ENCODE results near the gene EIF2S3.

EIF2S3 gene

DNA sequence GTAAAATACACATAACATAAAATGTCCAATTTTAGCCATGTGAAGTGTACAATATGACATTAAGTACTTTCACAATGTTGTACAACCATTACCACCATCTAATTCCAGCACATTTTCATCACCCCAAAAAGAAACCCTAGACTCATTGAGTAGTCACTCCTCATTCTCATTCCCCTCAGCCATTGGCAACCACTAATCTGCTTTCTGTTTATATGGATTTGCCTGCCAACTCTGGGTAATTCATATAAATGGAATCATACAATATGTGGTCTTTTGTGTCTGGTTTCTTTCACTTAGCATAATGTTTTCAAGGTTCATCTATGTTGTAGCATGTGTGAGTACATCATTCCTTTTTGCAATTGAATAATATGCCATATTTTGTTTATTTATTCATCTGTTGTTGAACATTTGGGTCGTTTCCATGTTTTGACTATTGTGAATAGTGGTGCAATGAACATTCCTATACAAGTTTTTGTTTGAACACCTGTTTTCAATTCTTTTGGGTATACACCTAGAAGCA is 43.0 kb downstream of the EIF2S3 start:
- no peak overlapping the region for H3K9ac ChIP-seq (ENCODE audit: low read length)
- no peak overlapping the region for H3K4me3 ChIP-seq (ENCODE audit: low read length)
- H3K23ac ChIP-seq (ENCODE audit: low read length), result no peak overlapping the region
- H3K36me3 ChIP-seq (ENCODE audit: control insufficient read depth, insufficient read depth, low read length), result no peaks in the 10 kb centered on the region
- DNase-seq, result no peak
- no peak overlapping the region for H4K8ac ChIP-seq (ENCODE audit: low read depth, low read length)
- no peak overlapping the region for H2AK5ac ChIP-seq (ENCODE audit: low read length)
- H3K4me1 ChIP-seq (ENCODE audit: control insufficient read depth, low read depth, low read length), result no peaks in the 10 kb centered on the region
- H3K79me2 ChIP-seq (ENCODE audit: control insufficient read depth, insufficient read depth, low read length), result no peaks in the 10 kb centered on the region
- H3K79me1 ChIP-seq (ENCODE audit: low read length), result no peaks in the 10 kb centered on the region
- no peak overlapping the region for H2BK120ac ChIP-seq (ENCODE audit: low read depth, low read length)
- H2BK5ac ChIP-seq (ENCODE audit: low read length), result no peak overlapping the region
- no peak overlapping the region for H3K56ac ChIP-seq (ENCODE audit: low read length)
- H3K27ac ChIP-seq (ENCODE audit: low read depth, low read length), result no peak overlapping the region
- H3K27me3 ChIP-seq (ENCODE audit: insufficient read depth, low read length, poor library complexity), result no peaks in the 10 kb centered on the region
- H3K4me2 ChIP-seq (ENCODE audit: low read length), result no peak overlapping the region
- H3K18ac ChIP-seq (ENCODE audit: low read length), result no peak overlapping the region
- WGBS (ENCODE audit: extremely low coverage, insufficient coverage, low lambda C conversion rate), result no CpG with 5 or more reads among the region's 1 CpG
- H3K4ac ChIP-seq (ENCODE audit: low read depth, low read length), result no peak overlapping the region
- H2BK15ac ChIP-seq (replicated peaks; ENCODE audit: low read depth), result no peak overlapping the region
- no peak overlapping the region for H4K5ac ChIP-seq (ENCODE audit: low read length)

GRCh38 chrX:24098932-24099331 is 44.2 kb downstream of the EIF2S3 start:
- no peak overlapping the region for H3K4ac ChIP-seq (ENCODE audit: low read depth, low read length)
- H3K4me2 ChIP-seq (ENCODE audit: low read length), result no peak overlapping the region
- H2BK120ac ChIP-seq (ENCODE audit: low read depth, low read length), result no peak overlapping the region
- no peak overlapping the region for H4K8ac ChIP-seq (ENCODE audit: low read depth, low read length)
- H3K79me1 ChIP-seq (ENCODE audit: low read length), result no peaks in the 10 kb centered on the region
- no peak overlapping the region for H3K18ac ChIP-seq (ENCODE audit: low read length)
- no peak overlapping the region for H3K23ac ChIP-seq (ENCODE audit: low read length)
- no peak overlapping the region for H2AK5ac ChIP-seq (ENCODE audit: low read length)
- no peak overlapping the region for H3K4me3 ChIP-seq (ENCODE audit: low read length)
- no peak overlapping the region for H3K9ac ChIP-seq (ENCODE audit: low read length)
- no peak overlapping the region for H4K5ac ChIP-seq (ENCODE audit: low read length)
- no peaks in the 10 kb centered on the region for H3K27me3 ChIP-seq (ENCODE audit: insufficient read depth, low read length, poor library complexity)
- H3K36me3 ChIP-seq (ENCODE audit: control insufficient read depth, insufficient read depth, low read length), result no peaks in the 10 kb centered on the region
- no peak overlapping the region for H3K27ac ChIP-seq (ENCODE audit: low read depth, low read length)
- no peak overlapping the region for H2BK15ac ChIP-seq (replicated peaks; ENCODE audit: low read depth)
- H3K56ac ChIP-seq (ENCODE audit: low read length), result no peak overlapping the region
- no peak for DNase-seq
- H3K79me2 ChIP-seq (ENCODE audit: control insufficient read depth, insufficient read depth, low read length), result no peaks in the 10 kb centered on the region
- no peak overlapping the region for H2BK5ac ChIP-seq (ENCODE audit: low read length)
- WGBS (ENCODE audit: extremely low coverage, insufficient coverage, low lambda C conversion rate), result no CpG with 5 or more reads among the region's 1 CpG
- H3K4me1 ChIP-seq (ENCODE audit: control insufficient read depth, low read depth, low read length), result no peaks in the 10 kb centered on the region

GRCh38 chrX:24099394-24099793 is 44.6 kb downstream of the EIF2S3 start:
- Histone ChIP-seq H3K27ac (ENCODE audit: low read depth, low read length) (no peak overlapping the region), H2BK120ac (ENCODE audit: low read depth, low read length) (no peak overlapping the region), H3K79me1 (ENCODE audit: low read length) (no peaks in the 10 kb centered on the region), H3K23ac (ENCODE audit: low read length) (no peak overlapping the region), H2BK15ac (replicated peaks; ENCODE audit: low read depth) (no peak overlapping the region), H3K4me3 (ENCODE audit: low read length) (no peak overlapping the region), H3K4ac (ENCODE audit: low read depth, low read length) (no peak overlapping the region), H4K5ac (ENCODE audit: low read length) (no peak overlapping the region), H3K4me2 (ENCODE audit: low read length) (no peak overlapping the region), H3K27me3 (ENCODE audit: insufficient read depth, low read length, poor library complexity) (no peaks in the 10 kb centered on the region), H3K18ac (ENCODE audit: low read length) (no peak overlapping the region), H2BK5ac (ENCODE audit: low read length) (no peak overlapping the region), H3K56ac (ENCODE audit: low read length) (no peak overlapping the region), H4K8ac (ENCODE audit: low read depth, low read length) (no peak overlapping the region), H3K4me1 (ENCODE audit: control insufficient read depth, low read depth, low read length) (no peaks in the 10 kb centered on the region), H3K9ac (ENCODE audit: low read length) (no peak overlapping the region), H3K79me2 (ENCODE audit: control insufficient read depth, insufficient read depth, low read length) (no peaks in the 10 kb centered on the region), H2AK5ac (ENCODE audit: low read length) (no peak overlapping the region), H3K36me3 (ENCODE audit: control insufficient read depth, insufficient read depth, low read length) (no peaks in the 10 kb centered on the region)
- WGBS (ENCODE audit: extremely low coverage, insufficient coverage, low lambda C conversion rate), result no CpG with 5 or more reads among the region's 6 CpGs
- DNase-seq, result no peak

DNA sequence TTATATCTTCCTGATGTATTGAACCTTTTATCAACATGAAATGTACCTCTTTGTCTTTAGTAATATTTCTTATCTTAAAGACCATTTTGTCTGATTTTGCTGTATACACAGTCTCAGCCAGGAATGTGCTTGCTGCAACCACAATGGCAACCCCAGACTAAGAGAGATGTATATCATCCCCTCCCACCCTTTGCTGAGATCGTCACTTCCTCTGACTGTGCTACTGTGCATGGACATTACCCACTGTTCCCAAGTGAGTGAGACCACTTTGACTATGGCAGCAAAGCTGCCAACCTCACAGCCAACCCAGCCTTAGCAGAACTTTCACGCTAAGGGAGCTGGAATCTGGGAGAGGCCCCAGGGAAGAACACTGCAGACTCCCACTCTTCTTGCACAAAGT is 46.0 kb downstream of the EIF2S3 start:
- Histone ChIP-seq H3K27ac (ENCODE audit: low read depth, low read length) (no peak overlapping the region), H3K4me1 (ENCODE audit: control insufficient read depth, low read depth, low read length) (no peaks in the 10 kb centered on the region), H4K8ac (ENCODE audit: low read depth, low read length) (no peak overlapping the region), H2BK15ac (replicated peaks; ENCODE audit: low read depth) (no peak overlapping the region), H3K9ac (ENCODE audit: low read length) (no peak overlapping the region), H3K4ac (ENCODE audit: low read depth, low read length) (no peak overlapping the region), H3K18ac (ENCODE audit: low read length) (no peak overlapping the region), H3K79me2 (ENCODE audit: control insufficient read depth, insufficient read depth, low read length) (no peaks in the 10 kb centered on the region), H3K27me3 (ENCODE audit: insufficient read depth, low read length, poor library complexity) (no peaks in the 10 kb centered on the region), H3K4me2 (ENCODE audit: low read length) (no peak overlapping the region), H3K79me1 (ENCODE audit: low read length) (no peaks in the 10 kb centered on the region), H3K36me3 (ENCODE audit: control insufficient read depth, insufficient read depth, low read length) (no peaks in the 10 kb centered on the region), H2BK120ac (ENCODE audit: low read depth, low read length) (no peak overlapping the region), H3K56ac (ENCODE audit: low read length) (no peak overlapping the region), H2BK5ac (ENCODE audit: low read length) (no peak overlapping the region), H3K4me3 (ENCODE audit: low read length) (no peak overlapping the region), H2AK5ac (ENCODE audit: low read length) (no peak overlapping the region), H4K5ac (ENCODE audit: low read length) (no peak overlapping the region), H3K23ac (ENCODE audit: low read length) (no peak overlapping the region)
- DNase-seq, result no peak
- WGBS (ENCODE audit: extremely low coverage, insufficient coverage, low lambda C conversion rate), result no CpG with 5 or more reads among the region's 2 CpGs

- 100% methylated on average over 1 of the region's 2 CpGs for WGBS (ENCODE audit: extremely low coverage, insufficient coverage, low lambda C conversion rate)
These were observed 55.3 kb downstream of the EIF2S3 start for GRCh38 chrX:24110069-24110468.

GRCh38 chrX:24113181-24113580 is 58.4 kb downstream of the EIF2S3 start:
- Histone ChIP-seq H3K23ac (ENCODE audit: low read length) (no peak overlapping the region), H3K4ac (ENCODE audit: low read depth, low read length) (no peak overlapping the region), H2AK5ac (ENCODE audit: low read length) (no peak overlapping the region), H4K8ac (ENCODE audit: low read depth, low read length) (no peak overlapping the region), H3K27ac (ENCODE audit: low read depth, low read length) (no peak overlapping the region), H4K5ac (ENCODE audit: low read length) (no peak overlapping the region), H2BK5ac (ENCODE audit: low read length) (no peak overlapping the region), H3K56ac (ENCODE audit: low read length) (no peak overlapping the region), H2BK120ac (ENCODE audit: low read depth, low read length) (no peak overlapping the region), H3K9ac (ENCODE audit: low read length) (no peak overlapping the region), H3K36me3 (ENCODE audit: control insufficient read depth, insufficient read depth, low read length) (no peaks in the 10 kb centered on the region), H3K79me2 (ENCODE audit: control insufficient read depth, insufficient read depth, low read length) (no peaks in the 10 kb centered on the region), H3K4me2 (ENCODE audit: low read length) (no peak overlapping the region), H3K27me3 (ENCODE audit: insufficient read depth, low read length, poor library complexity) (no peaks in the 10 kb centered on the region), H3K4me3 (ENCODE audit: low read length) (no peak overlapping the region), H3K4me1 (ENCODE audit: control insufficient read depth, low read depth, low read length) (no peaks in the 10 kb centered on the region), H2BK15ac (replicated peaks; ENCODE audit: low read depth) (no peak overlapping the region), H3K79me1 (ENCODE audit: low read length) (no peaks in the 10 kb centered on the region), H3K18ac (ENCODE audit: low read length) (no peak overlapping the region)
- no peak for DNase-seq
- no CpG with 5 or more reads among the region's 2 CpGs for WGBS (ENCODE audit: extremely low coverage, insufficient coverage, low lambda C conversion rate)

More at GRCh38 chrX:24110069-24110468, 55.3 kb downstream of the EIF2S3 start:
- H3K4me1 ChIP-seq (ENCODE audit: control insufficient read depth, low read depth, low read length), result no peaks in the 10 kb centered on the region
- H3K79me1 ChIP-seq (ENCODE audit: low read length), result no peaks in the 10 kb centered on the region
- no peak overlapping the region for H3K56ac ChIP-seq (ENCODE audit: low read length)
- no peak overlapping the region for H2BK120ac ChIP-seq (ENCODE audit: low read depth, low read length)
- H3K18ac ChIP-seq (ENCODE audit: low read length), result no peak overlapping the region
- H3K36me3 ChIP-seq (ENCODE audit: control insufficient read depth, insufficient read depth, low read length), result no peaks in the 10 kb centered on the region
- H3K4me2 ChIP-seq (ENCODE audit: low read length), result no peak overlapping the region
- DNase-seq, result no peak
- H3K27me3 ChIP-seq (ENCODE audit: insufficient read depth, low read length, poor library complexity), result no peaks in the 10 kb centered on the region
- H3K4ac ChIP-seq (ENCODE audit: low read depth, low read length), result no peak overlapping the region
- no peak overlapping the region for H3K23ac ChIP-seq (ENCODE audit: low read length)
- no peaks in the 10 kb centered on the region for H3K79me2 ChIP-seq (ENCODE audit: control insufficient read depth, insufficient read depth, low read length)
- no peak overlapping the region for H2BK15ac ChIP-seq (replicated peaks; ENCODE audit: low read depth)
- no peak overlapping the region for H2BK5ac ChIP-seq (ENCODE audit: low read length)
- H3K9ac ChIP-seq (ENCODE audit: low read length), result no peak overlapping the region
- H4K5ac ChIP-seq (ENCODE audit: low read length), result no peak overlapping the region
- no peak overlapping the region for H4K8ac ChIP-seq (ENCODE audit: low read depth, low read length)
- H3K27ac ChIP-seq (ENCODE audit: low read depth, low read length), result no peak overlapping the region
- no peak overlapping the region for H2AK5ac ChIP-seq (ENCODE audit: low read length)
- no peak overlapping the region for H3K4me3 ChIP-seq (ENCODE audit: low read length)

Measured in mesendoderm (in vitro differentiated cells).